Activated CD4-positive, alpha-beta T cell treated with anti-CD3 and anti-CD28 coated beads, Interleukin-2, amount 10 ng/mL, durations not matched to agents 7 days and 5 days (primary cell): ENCODE measurements around the gene SPINK4. TPM values are rescaled to one million over a fixed set of nuclear protein-coding genes. Genes with fewer than 3 reads are reported as not detected.

Experiments
- CTCF ChIA-PET: fragments of 350-600 bp; sonication (Branson Sonifier 250); formaldehyde crosslinking; loops from one replicate; lab custom pipeline; 2021; ENCODE audit warnings: antibody characterized with exemption; lab: Charles Lee
- POLR2A ChIA-PET: fragments of 350-600 bp; sonication (Branson Sonifier 250); formaldehyde crosslinking; loops from one replicate; lab custom pipeline; 2021; ENCODE audit warnings: antibody characterized with exemption; lab: Charles Lee
- DNase-seq: peaks from one replicate; pipeline ENCODE4 v3.0.0-alpha.2; 2020
- H3K27ac Mint-ChIP-seq: one replicate; pipeline ENCODE4 v1.8.0; 2021; ENCODE audit warnings: mild to moderate bottlenecking, moderate library complexity, mixed read lengths
- H3K27me3 Mint-ChIP-seq: one replicate; pipeline ENCODE4 v1.8.0; 2021; ENCODE audit warnings: mixed read lengths
- H3K36me3 Mint-ChIP-seq: one replicate; pipeline ENCODE4 v1.8.0; 2021; ENCODE audit warnings: low read depth, mixed read lengths
- H3K4me1 Mint-ChIP-seq: one replicate; pipeline ENCODE4 v1.8.0; 2021; ENCODE audit warnings: mixed read lengths
- H3K4me3 Mint-ChIP-seq: one replicate; pipeline ENCODE4 v1.8.0; 2021; ENCODE audit warnings: mild to moderate bottlenecking, moderate library complexity, mixed read lengths
- H3K9me3 Mint-ChIP-seq: one replicate; pipeline ENCODE4 v1.8.0; 2021; ENCODE audit warnings: mixed read lengths
- total RNA-seq, 2 experiments: library from RNA; stranded (reverse); gene quantifications; one replicate each; pipeline ENCODE4 v1.2.3, GENCODE V29; 2021

Gene SPINK4
- total RNA-seq, 2 experiments from 2014 or later: not detected

- H3K9me3 Mint-ChIP-seq: no peaks in the 10 kb centered on the region
- no peaks in the 10 kb centered on the region for H3K27me3 Mint-ChIP-seq
- peak within 1 kb of the TSS; percentile 87 for H3K4me3 Mint-ChIP-seq
- H3K36me3 Mint-ChIP-seq: peaks cover 34% of the 10 kb centered on the region
- ChIA-PET POLR2A (interaction anchor here (0.6 to 1.0 kb wide), 2 partner anchors 22 to 176 kb away, joined by 3 read pairs; no protein-coding TSS in a partner anchor), CTCF (interaction anchor here (0.7 to 1.4 kb wide), 8 partner anchors 12 to 177 kb away, joined by 3 to 7 read pairs (median 4); no protein-coding TSS in a partner anchor)
- H3K4me1 Mint-ChIP-seq: peaks cover 61% of the 10 kb centered on the region
- peak; percentile 99 for DNase-seq
- peak within 1 kb of the TSS; percentile 100 for H3K27ac Mint-ChIP-seq
These were observed 50.5 kb downstream of the SPINK4 start, which contains the start of gene NFX1 for GRCh38 chr9:33290247-33291030. TSS of gene NFX1 (plus strand) at chr9:33290516. CDS start at chr9:33290573, 57 bp downstream.

GRCh38 chr9:33291031-33291397 lies 51.0 kb downstream of the SPINK4 start:
- POLR2A ChIA-PET: no interaction called here
- Mint-ChIP-seq H3K27ac (peak overlapping the region; percentile 100), H3K36me3 (peaks cover 36% of the 10 kb centered on the region), H3K4me3 (peak overlapping the region; percentile 87), H3K4me1 (peaks cover 63% of the 10 kb centered on the region), H3K9me3 (no peaks in the 10 kb centered on the region), H3K27me3 (no peaks in the 10 kb centered on the region)
- CTCF ChIA-PET: interaction anchor here (1.0 to 1.4 kb wide), 3 partner anchors 13 to 176 kb away, joined by 3 to 7 read pairs (median 3); no protein-coding TSS in a partner anchor
- DNase-seq: no peak

- H3K27me3 Mint-ChIP-seq: no peaks in the 10 kb centered on the region
- H3K27ac Mint-ChIP-seq: peak overlapping the region; percentile 100
- H3K4me1 Mint-ChIP-seq: peaks cover 66% of the 10 kb centered on the region
- H3K4me3 Mint-ChIP-seq: peak overlapping the region; percentile 87
- H3K9me3 Mint-ChIP-seq: no peaks in the 10 kb centered on the region
- ChIA-PET CTCF (no interaction called here), POLR2A (no interaction called here)
- peaks cover 40% of the 10 kb centered on the region for H3K36me3 Mint-ChIP-seq
- DNase-seq: no peak
These were observed 51.9 kb downstream of the SPINK4 start for GRCh38 chr9:33291901-33292300.

GRCh38 chr9:33293782-33294181 lies 53.8 kb downstream of the SPINK4 start:
- DNase-seq: no peak
- ChIA-PET POLR2A (no interaction called here), CTCF (no interaction called here)
- peaks cover 58% of the 10 kb centered on the region for H3K36me3 Mint-ChIP-seq
- no peak overlapping the region for H3K4me3 Mint-ChIP-seq
- H3K9me3 Mint-ChIP-seq: no peaks in the 10 kb centered on the region
- H3K27me3 Mint-ChIP-seq: no peaks in the 10 kb centered on the region
- H3K27ac Mint-ChIP-seq: no peak overlapping the region
- H3K4me1 Mint-ChIP-seq: peaks cover 72% of the 10 kb centered on the region

- ChIA-PET CTCF (interaction anchor here (0.8 kb wide), 1 partner anchor 9 kb away, joined by 4 read pairs; no protein-coding TSS in a partner anchor), POLR2A (interaction anchor here (0.6 kb wide), 1 partner anchor 17 kb away, joined by 3 read pairs; no protein-coding TSS in a partner anchor)
- no peak overlapping the region for H3K4me3 Mint-ChIP-seq
- no peaks in the 10 kb centered on the region for H3K9me3 Mint-ChIP-seq
- H3K36me3 Mint-ChIP-seq: peaks cover 68% of the 10 kb centered on the region
- peaks cover 70% of the 10 kb centered on the region for H3K4me1 Mint-ChIP-seq
- H3K27ac Mint-ChIP-seq: peak overlapping the region; percentile 50
- DNase-seq: no peak
- H3K27me3 Mint-ChIP-seq: no peaks in the 10 kb centered on the region
These were observed 54.9 kb downstream of the SPINK4 start for GRCh38 chr9:33294670-33295432.

- peaks cover 72% of the 10 kb centered on the region for H3K4me1 Mint-ChIP-seq
- H3K4me3 Mint-ChIP-seq: no peak overlapping the region
- CTCF ChIA-PET: interaction anchor here (2.5 kb wide), 1 partner anchor 10 kb away, joined by 21 read pairs; no protein-coding TSS in a partner anchor
- no peaks in the 10 kb centered on the region for H3K27me3 Mint-ChIP-seq
- peaks cover 70% of the 10 kb centered on the region for H3K36me3 Mint-ChIP-seq
- H3K27ac Mint-ChIP-seq: peak overlapping the region; percentile 51
- no peak for DNase-seq
- H3K9me3 Mint-ChIP-seq: no peaks in the 10 kb centered on the region
- POLR2A ChIA-PET: no interaction called here
These were observed 55.6 kb downstream of the SPINK4 start for GRCh38 chr9:33295571-33295970.

GRCh38 chr9:33297432-33297831 lies 57.5 kb downstream of the SPINK4 start:
- POLR2A ChIA-PET: no interaction called here

More at GRCh38 chr9:33297432-33297831, 57.5 kb downstream of the SPINK4 start:
- Mint-ChIP-seq H3K27me3 (no peaks in the 10 kb centered on the region), H3K4me3 (peak overlapping the region; percentile 9), H3K36me3 (peaks cover 66% of the 10 kb centered on the region), H3K9me3 (no peaks in the 10 kb centered on the region), H3K4me1 (peaks cover 59% of the 10 kb centered on the region), H3K27ac (peak overlapping the region; percentile 52)
- peak; percentile 12 for DNase-seq
- CTCF ChIA-PET: interaction anchor here (0.9 to 2.5 kb wide), 4 partner anchors 7 to 23 kb away, joined by 3 to 21 read pairs (median 3); no protein-coding TSS in a partner anchor

Other genes starting within 250 kb of the SPINK4 start
- 10 to 100 TPM; 29.9 to 31.2 TPM for gene APTX, start 238.5 kb upstream of the SPINK4 start, total RNA-seq
- 100 to 1,000 TPM; 159 to 180 TPM for gene DNAJA1, start 214.9 kb upstream of the SPINK4 start, total RNA-seq
- 10 to 100 TPM; 24.0 to 24.5 TPM for gene SMU1, start 163.5 kb upstream of the SPINK4 start, total RNA-seq
- gene B4GALT1, start 72.8 kb upstream of the SPINK4 start, total RNA-seq: 10 to 100 TPM; 38.8 to 42.4 TPM
- gene BAG1, start 24.5 kb downstream of the SPINK4 start, total RNA-seq: 10 to 100 TPM; 62.3 to 72.2 TPM
- 100 to 1,000 TPM in 1 of 2 experiments, 10 to 100 TPM in 1; 91.0 to 100 TPM for gene CHMP5, start 24.9 kb downstream of the SPINK4 start, total RNA-seq
- gene NFX1, start 50.3 kb downstream of the SPINK4 start, total RNA-seq: 10 to 100 TPM; 33.7 to 35.6 TPM
- under 1 TPM; 0.23 to 0.35 TPM for gene AQP7, start 162.4 kb downstream of the SPINK4 start, total RNA-seq
- 100 to 1,000 TPM; 190 to 194 TPM for gene AQP3, start 207.4 kb downstream of the SPINK4 start, total RNA-seq
- gene NOL6, start 233.8 kb downstream of the SPINK4 start, total RNA-seq: 10 to 100 TPM; 36.2 to 37.7 TPM